Common myeloid progenitor, CD34-positive (primary cell): ENCODE data around the gene PPP4R1.

Experiments used
- CTCF ChIA-PET: fragments of 350-600 bp; sonication (Branson Sonifier 250); formaldehyde crosslinking; loops from one replicate; lab custom pipeline; 2021; ENCODE audit warnings: antibody characterized with exemption; lab: Charles Lee
- POLR2A ChIA-PET: fragments of 350-600 bp; sonication (Branson Sonifier 250); formaldehyde crosslinking; loops from one replicate; lab custom pipeline; 2021; ENCODE audit warnings: antibody characterized with exemption; lab: Charles Lee
- DNase-seq, 3 donors: peaks; one replicate each; pipeline versions ENCODE4 v3.0.0 to v3.0.0-alpha.2; 2013
- H3K27ac ChIP-seq, 2 experiments: 1 replicate in 1 of 2; 2 replicates in 1 of 2; pipeline ENCODE4 v1.7.0; 2013; ENCODE audit warnings: inconsistent platforms in 2 of 2, low read length in 2 of 2, mild to moderate bottlenecking in 2 of 2, low read depth in 1 of 2, moderate library complexity in 1 of 2; ENCODE audit not compliant: severe bottlenecking in 2 of 2, insufficient read depth in 1 of 2, poor library complexity in 1 of 2
- H3K27me3 ChIP-seq, 5 experiments: replicated peaks in 2 of 5; 1 replicate in 3 of 5; 2 replicates in 2 of 5; pipeline versions ENCODE4 v1.6.1 to v1.7.0; 2013; ENCODE audit warnings: low read length in 4 of 5, mild to moderate bottlenecking in 2 of 5, moderate library complexity in 2 of 5, inconsistent platforms in 1 of 5; ENCODE audit not compliant: insufficient read depth in 5 of 5, control insufficient read depth in 4 of 5
- H3K36me3 ChIP-seq, 4 experiments: 1 replicate in 2 of 4; 2 replicates in 2 of 4; pipeline versions ENCODE4 v1.6.1 to v1.7.0; 2013; ENCODE audit warnings: low read length in 3 of 4, control low read depth in 1 of 4, mild to moderate bottlenecking in 1 of 4; ENCODE audit not compliant: control insufficient read depth in 4 of 4, insufficient read depth in 4 of 4
- H3K4me1 ChIP-seq, 4 experiments: 1 replicate in 3 of 4; 2 replicates in 1 of 4; pipeline versions ENCODE4 v1.6.1 to v1.7.1; 2013; ENCODE audit warnings: low read length in 3 of 4, mild to moderate bottlenecking in 3 of 4, control low read depth in 1 of 4, inconsistent platforms in 1 of 4, moderate library complexity in 1 of 4; ENCODE audit not compliant: control insufficient read depth in 4 of 4, insufficient read depth in 4 of 4; ENCODE audit errors: control extremely low read depth in 1 of 4
- H3K4me3 ChIP-seq, 7 experiments: 1 replicate in 4 of 7; 2 replicates in 3 of 7; pipeline versions ENCODE4 v1.5.1 to v1.7.0; 2013; ENCODE audit warnings: mild to moderate bottlenecking in 7 of 7, low read length in 6 of 7, moderate library complexity in 6 of 7, inconsistent platforms in 2 of 7, low read depth in 2 of 7, control low read depth in 1 of 7; ENCODE audit not compliant: insufficient read depth in 4 of 7, control insufficient read depth in 1 of 7; ENCODE audit errors: extremely low read depth in 1 of 7
- H3K9me3 ChIP-seq, 5 experiments: 1 replicate in 4 of 5; 2 replicates in 1 of 5; pipeline versions ENCODE4 v1.6.1 to v1.7.1; 2013; ENCODE audit warnings: low read length in 4 of 5, mild to moderate bottlenecking in 2 of 5, inconsistent platforms in 1 of 5, low read depth in 1 of 5, moderate library complexity in 1 of 5; ENCODE audit not compliant: control insufficient read depth in 4 of 5, insufficient read depth in 2 of 5; ENCODE audit errors: control extremely low read depth in 1 of 5
- WGBS: methylation state at CpG from one replicate; pipeline ENCODE4 v1.1.5; 2013; ENCODE audit not compliant: insufficient coverage; 5-methylcytosine and 5-hydroxymethylcytosine counted together

The PPP4R1 gene

DNA sequence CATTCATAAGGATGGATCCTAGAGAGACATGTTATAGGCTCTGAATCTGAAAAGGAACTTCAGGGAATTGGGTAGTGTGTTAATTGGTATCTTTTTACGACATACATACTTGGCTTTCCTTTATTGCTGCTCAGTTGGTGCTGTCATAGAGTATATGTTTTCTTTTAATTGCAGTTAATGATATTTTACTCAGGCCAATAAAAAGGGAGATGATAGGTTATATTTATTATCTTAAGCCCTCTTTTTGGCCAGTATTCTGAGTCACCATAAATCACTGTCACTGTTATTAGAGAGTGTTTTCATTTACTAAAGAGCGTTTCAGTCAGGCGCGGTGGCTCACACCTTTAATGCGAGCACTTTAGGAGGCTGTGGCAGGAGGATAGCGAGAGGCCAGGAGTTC, 91.4 kb downstream of the PPP4R1 start:
- POLR2A ChIA-PET: interaction anchor here (0.6 kb wide), 1 partner anchor 215 kb away, joined by 3 read pairs; no protein-coding TSS in a partner anchor
- H3K9me3 ChIP-seq: peaks cover 0 to 11% (median 3%) of the 10 kb centered on the region in 5 experiments
- H3K4me1 ChIP-seq: peaks cover 0 to 4% (median 0%) of the 10 kb centered on the region in 4 experiments
- H3K4me3 ChIP-seq: no peak overlapping the region
- CTCF ChIA-PET: interaction anchor here (0.6 to 1.3 kb wide), 3 partner anchors 9 to 189 kb away, joined by 3 read pairs; no protein-coding TSS in a partner anchor
- no peak overlapping the region for H3K27ac ChIP-seq
- H3K27me3 ChIP-seq: no peaks in the 10 kb centered on the region
- 93% methylated on average over 5 of the region's 6 CpGs for WGBS
- peaks cover 23 to 56% (median 37%) of the 10 kb centered on the region in 4 experiments for H3K36me3 ChIP-seq
- DNase-seq: no peak

- Histone ChIP-seq H3K27me3 (no peaks in the 10 kb centered on the region), H3K4me1 (peaks cover 0 to 4% (median 0%) of the 10 kb centered on the region in 4 experiments), H3K9me3 (peaks cover 0 to 3% (median 0%) of the 10 kb centered on the region in 5 experiments), H3K36me3 (peaks cover 14 to 53% (median 37%) of the 10 kb centered on the region in 4 experiments), H3K27ac (no peak overlapping the region), H3K4me3 (no peak overlapping the region)
- DNase-seq: no peak
- POLR2A ChIA-PET: no interaction called here
- WGBS: 98% methylated on average over 6 of the region's 7 CpGs
- CTCF ChIA-PET: interaction anchor here (0.6 to 1.6 kb wide), 2 partner anchors 14 to 15 kb away, joined by 3 to 7 read pairs; no protein-coding TSS in a partner anchor
Observed at GRCh38 chr18:9521770-9522169, 92.6 kb downstream of the PPP4R1 start.

DNA sequence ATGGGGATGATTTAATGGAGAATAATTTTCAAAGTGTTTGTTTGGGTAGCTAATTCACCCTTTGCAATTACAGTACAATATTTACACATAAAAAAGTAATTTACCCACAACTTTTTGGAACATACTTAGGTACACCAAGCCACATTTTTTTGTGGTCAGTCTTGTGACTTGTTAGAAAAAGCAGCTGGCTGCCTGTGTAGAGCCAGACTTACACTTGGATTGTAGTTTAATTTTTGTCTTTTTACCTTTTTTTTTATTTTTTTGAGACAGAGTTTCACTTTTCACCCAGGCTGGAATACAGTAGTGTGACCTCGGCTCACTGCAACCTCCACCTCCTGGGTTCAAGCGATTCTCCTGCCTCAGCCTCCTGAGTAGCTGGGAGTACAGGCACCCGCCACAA, 93.7 kb downstream of the PPP4R1 start:
- ChIA-PET POLR2A (interaction anchor here (0.6 kb wide), 1 partner anchor 163 kb away, joined by 3 read pairs; no protein-coding TSS in a partner anchor), CTCF (interaction anchor here (0.6 to 1.6 kb wide), 3 partner anchors 13 to 30 kb away, joined by 3 to 7 read pairs (median 4); no protein-coding TSS in a partner anchor)

GRCh38 chr18:9519399-9519798, 95.0 kb downstream of the PPP4R1 start:
- ChIA-PET CTCF (no interaction called here), POLR2A (no interaction called here)
- Histone ChIP-seq H3K9me3 (no peaks in the 10 kb centered on the region), H3K4me1 (peaks cover 0 to 4% (median 0%) of the 10 kb centered on the region in 4 experiments), H3K27ac (no peak overlapping the region), H3K27me3 (no peaks in the 10 kb centered on the region), H3K36me3 (peaks cover 10 to 36% (median 29%) of the 10 kb centered on the region in 4 experiments), H3K4me3 (no peak overlapping the region)
- WGBS: no CpG with 5 or more reads among the region's 1 CpG
- no peak for DNase-seq

More for the DNA sequence above, 93.7 kb downstream of the PPP4R1 start:
- Histone ChIP-seq H3K9me3 (no peaks in the 10 kb centered on the region), H3K27ac (no peak overlapping the region), H3K4me1 (peaks cover 0 to 4% (median 0%) of the 10 kb centered on the region in 4 experiments), H3K27me3 (no peaks in the 10 kb centered on the region), H3K36me3 (peaks cover 14 to 46% (median 35%) of the 10 kb centered on the region in 4 experiments), H3K4me3 (no peak overlapping the region)
- DNase-seq: peak in 2 of 3 donors; percentile 46 to 68
- 95% methylated on average over 3 of the region's 3 CpGs for WGBS

DNA sequence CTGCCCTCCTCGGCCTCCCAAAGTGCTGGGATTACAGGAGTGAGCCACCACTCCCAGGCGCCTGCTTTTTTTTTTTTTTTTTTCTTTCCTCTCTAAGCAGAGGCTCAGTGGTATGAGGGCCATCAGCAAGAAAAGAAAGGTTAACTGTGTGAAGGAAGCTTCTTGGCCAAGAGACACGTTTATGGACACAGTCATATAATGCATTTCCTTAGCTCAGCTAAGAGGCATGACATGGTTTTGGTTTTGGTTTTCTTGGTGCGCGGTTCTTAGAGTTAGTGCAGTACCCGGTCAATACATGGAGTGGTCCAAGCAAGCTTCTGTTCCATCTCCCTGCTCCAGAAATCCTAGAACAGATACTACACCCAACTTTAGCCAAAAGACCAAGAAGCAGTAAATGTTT, 96.5 kb downstream of the PPP4R1 start:
- Histone ChIP-seq H3K9me3 (no peaks in the 10 kb centered on the region), H3K27me3 (no peaks in the 10 kb centered on the region), H3K4me3 (no peak overlapping the region), H3K27ac (no peak overlapping the region), H3K4me1 (peaks cover 0 to 4% (median 0%) of the 10 kb centered on the region in 4 experiments), H3K36me3 (peaks cover 9 to 38% (median 27%) of the 10 kb centered on the region in 4 experiments)
- POLR2A ChIA-PET: interaction anchor here (0.7 kb wide), 1 partner anchor 264 kb away, joined by 4 read pairs; no protein-coding TSS in a partner anchor
- 88% methylated on average over 5 of the region's 6 CpGs for WGBS
- CTCF ChIA-PET: interaction anchor here (0.7 to 1.5 kb wide), 5 partner anchors 9 to 446 kb away, joined by 3 to 6 read pairs (median 3); no protein-coding TSS in a partner anchor
- DNase-seq: no peak

- no peaks in the 10 kb centered on the region for H3K9me3 ChIP-seq
- ChIA-PET POLR2A (interaction anchor here (0.6 kb wide), 2 partner anchors 25 to 101 kb away, joined by 3 to 7 read pairs; no protein-coding TSS in a partner anchor), CTCF (interaction anchor here (0.6 to 1.5 kb wide), 14 partner anchors 9 to 443 kb away, joined by 3 to 14 read pairs (median 4); partner anchors contain the start of gene TWSG1)
- no peak overlapping the region for H3K27ac ChIP-seq
- H3K4me3 ChIP-seq: no peak overlapping the region
- WGBS: no CpG with 5 or more reads among the region's 4 CpGs
- peaks cover 0 to 4% (median 0%) of the 10 kb centered on the region in 4 experiments for H3K4me1 ChIP-seq
- H3K27me3 ChIP-seq: no peaks in the 10 kb centered on the region
- H3K36me3 ChIP-seq: peaks cover 4 to 29% (median 17%) of the 10 kb centered on the region in 4 experiments
- peak; percentile 45 to 67 (median 65) for DNase-seq
Observed at GRCh38 chr18:9516437-9517064, 97.8 kb downstream of the PPP4R1 start.
